Ascending aorta (tissue), 2 donors: Measurements from ENCODE around the gene TTYH1. TPM values are rescaled to one million over a fixed set of nuclear protein-coding genes. Genes with fewer than 3 reads are reported as not detected.

Experiments used
- DNase-seq, 2 donors: peaks; one replicate each; pipeline ENCODE4 v3.0.0-alpha.2; 2019; ENCODE audit warnings: low spot score in 2 of 2
- H3K27ac ChIP-seq, 2 donors: fragments of 200-600 bp; sonication (generic); one replicate each; pipeline ENCODE4 v1.5.1; 2016 to 2017; ENCODE audit warnings: mild to moderate bottlenecking in 1 of 2
- H3K27me3 ChIP-seq: fragments of 200-600 bp; sonication (generic); one replicate; pipeline ENCODE4 v1.5.1; 2017
- H3K36me3 ChIP-seq, 2 donors: fragments of 200-600 bp; sonication (generic); one replicate each; pipeline ENCODE4 v1.5.1; 2016
- H3K4me1 ChIP-seq, 2 donors: fragments of 200-600 bp; sonication (generic); one replicate each; pipeline ENCODE4 v1.5.1; 2016 to 2017; ENCODE audit warnings: mild to moderate bottlenecking in 1 of 2
- H3K4me3 ChIP-seq, 2 donors: fragments of 200-600 bp; sonication (generic); one replicate each; pipeline ENCODE4 v1.5.1; 2016 to 2017; ENCODE audit warnings: mild to moderate bottlenecking in 1 of 2
- H3K9me3 ChIP-seq, 2 donors: fragments of 200-600 bp; sonication (generic); one replicate each; pipeline ENCODE4 v1.5.1; 2016
- intact Hi-C: fragments of 100-400 bp; cut with DNase I; formaldehyde crosslinking; loops from one replicate; pipeline ENCODE4 v1.15.1; 2023
- total RNA-seq: library from RNA; depleted of rRNA; stranded (reverse); fragments of >200 nt; gene quantifications from one replicate; pipeline ENCODE4 v1.1.0, GENCODE V29; 2016
- TF ChIP-seq, protein P1 (sequence below), 3 experiments: fragments of 200-600 bp in 2 of 3; fragments of 450-650 bp in 1 of 3; sonication (generic) in 2 of 3; IDR thresholded peaks; one replicate each; pipeline ENCODE4 v1.5.1; 2016 to 2019; ENCODE audit warnings: antibody characterized with exemption in 3 of 3, mild to moderate bottlenecking in 1 of 3, moderate library complexity in 1 of 3

TTYH1 gene
- total RNA-seq, 1 donor from 2014 or later, result 58.4 TPM

DNA sequence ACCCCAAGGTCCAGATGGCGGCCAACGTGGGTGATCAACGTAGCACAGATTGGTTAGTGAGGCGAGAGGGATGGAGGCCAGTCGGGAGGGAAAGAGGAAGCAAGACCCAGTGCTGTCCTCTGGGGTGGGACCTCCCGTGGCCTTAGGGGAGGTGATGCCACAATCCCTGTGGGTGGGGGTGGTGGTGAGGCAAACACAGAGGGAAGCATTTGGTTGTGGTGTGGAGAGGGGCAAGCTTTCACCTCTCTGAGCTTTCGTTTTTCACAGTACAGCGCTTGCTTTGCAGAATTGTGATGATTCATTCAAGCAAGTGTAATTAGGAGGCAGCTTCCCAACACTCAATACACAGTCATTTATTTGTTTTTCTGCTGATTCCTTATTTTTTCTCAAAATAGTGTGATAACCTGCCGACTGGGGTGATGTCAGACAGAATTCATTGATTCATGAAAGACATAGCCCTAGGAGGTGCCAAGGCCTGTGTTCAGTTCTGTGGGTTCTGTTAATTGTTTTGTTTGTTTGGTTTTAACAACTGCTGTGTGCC is 36.1 kb downstream of the TTYH1 start:
- H3K4me1 ChIP-seq, result peaks cover 11 to 39% of the 10 kb centered on the region in 2 donors
- intact Hi-C loops, result no loop called here

DNA sequence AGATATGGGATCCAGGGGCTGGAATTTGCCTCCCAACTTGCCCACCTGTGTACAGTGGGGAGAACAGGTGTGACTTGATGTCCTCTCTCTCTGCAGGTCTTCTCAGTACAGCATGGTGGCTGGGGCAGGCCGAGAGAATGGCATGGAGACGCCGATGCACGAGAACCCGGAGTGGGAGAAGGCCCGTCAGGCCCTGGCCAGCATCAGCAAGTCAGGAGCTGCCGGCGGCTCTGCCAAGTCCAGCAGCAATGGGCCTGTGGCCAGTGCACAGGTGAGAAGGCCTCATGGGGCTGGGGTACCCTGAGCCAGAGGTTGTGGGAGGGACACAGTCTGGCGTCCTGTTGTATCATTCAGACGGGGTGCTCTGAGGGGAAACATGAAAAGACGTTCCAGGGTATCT is 36.7 kb downstream of the TTYH1 start:
- intact Hi-C loops, result no loop called here
- Histone ChIP-seq H3K4me3 (no peak overlapping the region), H3K27me3 (no peaks in the 10 kb centered on the region), H3K27ac (no peak overlapping the region), H3K4me1 (peaks cover 11 to 38% of the 10 kb centered on the region in 2 donors), H3K36me3 (peaks cover 58 to 61% of the 10 kb centered on the region in 2 donors), H3K9me3 (no peaks in the 10 kb centered on the region)
- DNase-seq, result no peak
- TF ChIP-seq, protein P1, sequence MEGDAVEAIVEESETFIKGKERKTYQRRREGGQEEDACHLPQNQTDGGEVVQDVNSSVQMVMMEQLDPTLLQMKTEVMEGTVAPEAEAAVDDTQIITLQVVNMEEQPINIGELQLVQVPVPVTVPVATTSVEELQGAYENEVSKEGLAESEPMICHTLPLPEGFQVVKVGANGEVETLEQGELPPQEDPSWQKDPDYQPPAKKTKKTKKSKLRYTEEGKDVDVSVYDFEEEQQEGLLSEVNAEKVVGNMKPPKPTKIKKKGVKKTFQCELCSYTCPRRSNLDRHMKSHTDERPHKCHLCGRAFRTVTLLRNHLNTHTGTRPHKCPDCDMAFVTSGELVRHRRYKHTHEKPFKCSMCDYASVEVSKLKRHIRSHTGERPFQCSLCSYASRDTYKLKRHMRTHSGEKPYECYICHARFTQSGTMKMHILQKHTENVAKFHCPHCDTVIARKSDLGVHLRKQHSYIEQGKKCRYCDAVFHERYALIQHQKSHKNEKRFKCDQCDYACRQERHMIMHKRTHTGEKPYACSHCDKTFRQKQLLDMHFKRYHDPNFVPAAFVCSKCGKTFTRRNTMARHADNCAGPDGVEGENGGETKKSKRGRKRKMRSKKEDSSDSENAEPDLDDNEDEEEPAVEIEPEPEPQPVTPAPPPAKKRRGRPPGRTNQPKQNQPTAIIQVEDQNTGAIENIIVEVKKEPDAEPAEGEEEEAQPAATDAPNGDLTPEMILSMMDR (IDR thresholded peaks at IDR 0.05), result no peak

More for the DNA sequence above, 36.1 kb downstream of the TTYH1 start:
- Histone ChIP-seq H3K4me3 (peak overlapping the region in 1 of 2 donors; percentile 97), H3K36me3 (peaks cover 52 to 55% of the 10 kb centered on the region in 2 donors), H3K27me3 (no peaks in the 10 kb centered on the region), H3K9me3 (no peaks in the 10 kb centered on the region), H3K27ac (peak overlapping the region in 1 of 2 donors; percentile 1)
- TF ChIP-seq, protein P1 (IDR thresholded peaks at IDR 0.05), result no peak
- DNase-seq, result no peak

DNA sequence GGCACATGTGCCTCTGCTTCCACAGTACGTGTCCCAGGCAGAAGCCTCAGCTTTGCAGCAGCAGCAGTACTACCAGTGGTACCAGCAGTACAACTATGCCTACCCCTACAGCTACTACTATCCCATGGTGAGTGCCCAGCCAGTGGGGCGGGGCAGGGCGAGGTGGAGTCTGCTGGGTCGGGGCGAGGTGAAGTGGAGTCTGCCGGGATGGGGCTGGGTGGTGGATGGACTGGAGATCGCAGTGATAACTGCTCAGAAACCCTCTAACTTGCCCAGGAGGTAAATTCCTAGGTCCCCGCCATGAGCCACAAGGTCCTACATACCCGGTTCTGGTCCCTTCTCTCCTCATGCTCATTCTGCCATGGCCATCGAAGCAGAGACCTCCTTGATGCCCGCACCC is 37.4 kb downstream of the TTYH1 start:
- intact Hi-C loops, result no loop called here
- Histone ChIP-seq H3K4me3 (no peak overlapping the region), H3K9me3 (no peaks in the 10 kb centered on the region), H3K4me1 (peaks cover 11 to 32% of the 10 kb centered on the region in 2 donors), H3K36me3 (peaks cover 64 to 68% of the 10 kb centered on the region in 2 donors), H3K27ac (no peak overlapping the region), H3K27me3 (no peaks in the 10 kb centered on the region)
- no peak for DNase-seq
- TF ChIP-seq, protein P1 (IDR thresholded peaks at IDR 0.05), result no peak

DNA sequence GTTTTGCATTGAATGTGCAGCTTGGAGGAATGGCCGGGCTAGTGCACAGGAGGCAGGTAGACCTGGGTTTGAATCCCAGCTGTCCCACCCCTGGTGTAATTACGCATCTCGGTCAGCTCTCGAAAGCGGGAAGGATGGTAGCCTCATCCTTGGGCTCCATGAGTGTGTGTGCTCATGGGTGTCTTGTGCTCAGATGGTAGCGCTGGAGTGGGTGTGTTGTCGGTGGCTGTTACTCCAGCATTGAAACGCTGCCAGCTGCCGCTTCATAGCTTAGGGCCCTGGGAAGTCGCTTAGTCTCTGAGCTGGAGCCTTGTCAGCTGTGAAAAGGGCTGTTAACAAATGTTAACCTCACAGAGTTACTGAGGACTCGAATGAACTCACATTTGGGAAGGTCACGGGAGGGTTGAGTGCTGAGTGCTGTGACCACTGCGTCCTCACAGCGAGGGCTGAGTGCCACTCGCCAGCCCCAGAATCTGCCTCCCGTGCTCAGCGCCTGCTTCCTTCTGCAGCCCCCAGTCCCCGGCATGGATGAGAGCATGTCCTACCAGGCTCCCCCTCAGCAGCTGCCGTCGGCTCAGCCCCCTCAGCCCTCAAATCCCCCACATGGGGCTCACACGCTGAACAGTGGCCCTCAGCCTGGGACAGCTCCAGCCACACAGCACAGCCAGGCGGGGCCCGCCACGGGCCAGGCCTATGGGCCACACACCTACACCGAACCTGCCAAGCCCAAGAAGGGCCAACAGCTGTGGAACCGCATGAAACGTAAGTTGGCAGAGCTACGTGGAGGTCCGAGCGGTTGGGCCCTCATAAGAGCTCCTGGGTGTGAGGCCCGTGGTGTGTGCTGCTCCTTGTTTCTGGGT is 38.9 kb downstream of the TTYH1 start:
- TF ChIP-seq, protein P1 (IDR thresholded peaks at IDR 0.05), result no peak
- H3K27ac ChIP-seq, result no peak overlapping the region
- intact Hi-C loops, result no loop called here
- peaks cover 80 to 83% of the 10 kb centered on the region in 2 donors for H3K36me3 ChIP-seq
- H3K27me3 ChIP-seq, result no peaks in the 10 kb centered on the region
- H3K9me3 ChIP-seq, result no peaks in the 10 kb centered on the region
- no peak overlapping the region for H3K4me3 ChIP-seq
- H3K4me1 ChIP-seq, result peaks cover 11 to 30% of the 10 kb centered on the region in 2 donors
- DNase-seq, result no peak

DNA sequence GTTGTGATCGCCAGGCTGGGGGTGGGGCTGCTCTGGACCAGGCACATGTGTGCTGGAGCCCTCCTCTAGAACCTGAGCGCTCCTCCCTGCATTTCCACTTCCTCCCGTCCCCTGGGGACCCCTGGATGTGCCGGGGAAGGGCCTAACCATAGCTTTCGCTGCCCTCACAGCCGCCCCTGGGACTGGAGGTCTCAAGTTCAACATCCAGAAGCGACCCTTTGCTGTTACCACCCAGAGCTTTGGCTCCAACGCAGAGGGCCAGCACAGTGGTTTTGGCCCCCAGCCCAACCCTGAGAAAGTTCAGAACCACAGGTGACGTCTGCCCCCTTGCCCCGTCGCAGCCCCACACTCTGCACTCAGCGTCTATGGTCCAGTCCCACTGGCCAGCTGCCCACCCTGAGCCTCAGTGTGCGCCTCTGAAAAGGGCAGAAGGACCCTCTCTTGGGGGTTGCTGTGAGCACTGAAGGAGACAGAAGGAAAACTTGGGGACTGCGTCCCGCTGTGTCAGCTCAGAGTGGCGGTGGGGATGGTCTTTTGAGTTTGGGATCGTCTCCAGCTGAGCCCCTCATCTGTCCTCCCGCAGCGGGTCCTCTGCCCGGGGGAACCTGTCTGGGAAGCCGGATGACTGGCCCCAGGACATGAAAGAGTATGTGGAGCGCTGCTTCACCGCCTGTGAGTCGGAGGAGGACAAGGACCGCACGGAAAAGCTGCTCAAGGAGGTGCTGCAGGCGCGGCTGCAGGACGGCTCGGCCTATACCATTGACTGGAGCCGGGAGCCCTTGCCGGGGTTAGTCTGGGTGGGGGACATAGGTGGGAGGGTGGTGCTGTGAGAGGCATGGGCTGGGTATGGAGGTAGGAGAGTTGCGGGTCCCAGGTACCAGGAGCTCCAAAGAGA is 39.8 kb downstream of the TTYH1 start:
- no peak for DNase-seq
- peaks cover 88 to 92% of the 10 kb centered on the region in 2 donors for H3K36me3 ChIP-seq

More for the DNA sequence above, 39.8 kb downstream of the TTYH1 start:
- Histone ChIP-seq H3K4me3 (no peak overlapping the region), H3K9me3 (no peaks in the 10 kb centered on the region), H3K4me1 (peaks cover 9 to 29% of the 10 kb centered on the region in 2 donors), H3K27ac (no peak overlapping the region), H3K27me3 (no peaks in the 10 kb centered on the region)
- intact Hi-C loops, result no loop called here
- TF ChIP-seq, protein P1 (IDR thresholded peaks at IDR 0.05), result no peak
